Upper lobe of left lung (tissue), 6 donors: ENCODE results near the gene HIGD1A. TPM values are rescaled to one million over a fixed set of nuclear protein-coding genes. Genes with fewer than 3 reads are reported as not detected.

ENCODE experiments used
- ATAC-seq, 2 donors: fragments of 200-7000 bp; cut with Tn5 transposase; one replicate each; pipeline ENCODE4 v1.9.1; 2022; ENCODE audit warnings: mild to moderate bottlenecking in 2 of 2, moderate library complexity in 2 of 2; ENCODE audit not compliant: low FRiP score in 2 of 2
- DNase-seq, 2 donors: peaks; one replicate each; pipeline ENCODE4 v3.0.0-alpha.2; 2019 to 2020
- H3K27ac ChIP-seq, 4 donors: fragments of 200-600 bp; sonication (generic); one replicate each; pipeline ENCODE4 v1.5.1; 2016 to 2019
- H3K27me3 ChIP-seq, 4 donors: fragments of 200-600 bp; sonication (generic); one replicate each; pipeline ENCODE4 v1.5.1; 2017 to 2019
- H3K36me3 ChIP-seq, 4 donors: fragments of 200-600 bp; sonication (generic); one replicate each; pipeline ENCODE4 v1.5.1; 2016 to 2019
- H3K4me1 ChIP-seq, 4 donors: fragments of 200-600 bp; sonication (generic); one replicate each; pipeline ENCODE4 v1.5.1; 2018 to 2019
- H3K4me3 ChIP-seq, 4 donors: fragments of 200-600 bp; sonication (generic); one replicate each; pipeline ENCODE4 v1.5.1; 2017 to 2019; ENCODE audit warnings: mild to moderate bottlenecking in 2 of 4, moderate library complexity in 1 of 4
- H3K9me3 ChIP-seq, 4 donors: fragments of 200-600 bp; sonication (generic); one replicate each; pipeline ENCODE4 v1.5.1; 2018 to 2019
- CTCF ChIP-seq, 6 experiments: fragments of 450-650 bp in 4 of 6; fragments of 200-600 bp in 2 of 6; sonication (generic) in 2 of 6; IDR thresholded peaks; one replicate each; pipeline ENCODE4 v1.5.1; 2016 to 2019; ENCODE audit warnings: antibody characterized with exemption in 6 of 6
- EP300 ChIP-seq, 4 donors: sonication (generic); formaldehyde crosslinking; IDR thresholded peaks; one replicate each; pipeline ENCODE4 v1.5.1; 2017; ENCODE audit warnings: antibody characterized with exemption in 4 of 4, control low read depth in 2 of 4
- POLR2A ChIP-seq, 4 donors: fragments of 450-650 bp; IDR thresholded peaks; one replicate each; pipeline ENCODE4 v1.5.1; 2016 to 2017; ENCODE audit warnings: antibody characterized with exemption in 4 of 4, mild to moderate bottlenecking in 2 of 4
- POLR2AphosphoS5 ChIP-seq, 2 donors: sonication (generic); formaldehyde crosslinking; IDR thresholded peaks; one replicate each; pipeline ENCODE4 v1.5.1; 2017; ENCODE audit warnings: antibody characterized with exemption in 2 of 2
- WGBS, 2 donors: methylation state at CpG; one replicate each; pipeline ENCODE4 v1.1.5; 2017 to 2018; 5-methylcytosine and 5-hydroxymethylcytosine counted together
- total RNA-seq, 6 donors: library from RNA; depleted of rRNA in 4 of 6; stranded (reverse); fragments of >200 nt in 4 of 6; gene quantifications; one replicate each; pipeline versions ENCODE4 v1.1.0 to v1.2.1, GENCODE V29; 2016 to 2021
- donor health status: DM: no; HTN: no; CAD: no; lungs with moderate emphysema.
- donor health status: DM: no; HTN: yes; CAD: no; lungs with severe emphysema.

HIGD1A gene
- total RNA-seq, 6 donors from 2014 or later: 26.2 to 108 (median 73.3) TPM

GRCh38 chr3:42746455-42747450 is 57.5 kb downstream of the HIGD1A start:
- TF ChIP-seq EP300 (IDR thresholded peaks at IDR 0.05): no peak
- TF ChIP-seq CTCF (IDR thresholded peaks at IDR 0.05): no peak
- no peak for TF ChIP-seq POLR2AphosphoS5 (IDR thresholded peaks at IDR 0.05)
- TF ChIP-seq POLR2A (IDR thresholded peaks at IDR 0.05): no peak
- Histone ChIP-seq H3K27ac (peak overlapping the region in 2 of 4 donors; percentile 37 to 72), H3K36me3 (no peaks in the 10 kb centered on the region), H3K4me1 (peaks cover 15 to 29% (median 17%) of the 10 kb centered on the region in 4 donors), H3K27me3 (no peaks in the 10 kb centered on the region), H3K4me3 (no peak overlapping the region), H3K9me3 (no peaks in the 10 kb centered on the region)
- DNase-seq (no peak), ATAC-seq (peak in 1 of 2 donors; percentile 52)
- 76% methylated on average over 9 to 11 of the region's 11 CpGs for WGBS, 2 donors

GRCh38 chr3:42745776-42746454 is 58.4 kb downstream of the HIGD1A start:
- ATAC-seq (no peak), DNase-seq (no peak)
- peak overlapping the region in 3 of 4 donors; percentile 2 to 72 (median 37) for H3K27ac ChIP-seq

GRCh38 chr3:42745291-42745745 is 59.0 kb downstream of the HIGD1A start:
- Histone ChIP-seq H3K9me3 (no peaks in the 10 kb centered on the region), H3K27me3 (no peaks in the 10 kb centered on the region), H3K4me1 (peaks cover 15 to 29% (median 17%) of the 10 kb centered on the region in 4 donors), H3K4me3 (no peak overlapping the region), H3K27ac (peak overlapping the region in 2 of 4 donors; percentile 2 to 37), H3K36me3 (no peaks in the 10 kb centered on the region)
- TF ChIP-seq POLR2AphosphoS5 (IDR thresholded peaks at IDR 0.05): no peak
- 77 to 79% methylated on average over 3 of the region's 3 CpGs for WGBS, 2 donors
- ATAC-seq (no peak), DNase-seq (no peak)

More at GRCh38 chr3:42745776-42746454, 58.4 kb downstream of the HIGD1A start:
- H3K4me1 ChIP-seq: peaks cover 15 to 29% (median 17%) of the 10 kb centered on the region in 4 donors
- H3K36me3 ChIP-seq: no peaks in the 10 kb centered on the region
- H3K9me3 ChIP-seq: no peaks in the 10 kb centered on the region
- H3K4me3 ChIP-seq: no peak overlapping the region
- 79 to 80% methylated on average over 8 of the region's 8 CpGs for WGBS, 2 donors
- no peaks in the 10 kb centered on the region for H3K27me3 ChIP-seq
- TF ChIP-seq POLR2AphosphoS5 (IDR thresholded peaks at IDR 0.05): no peak
- no peak for TF ChIP-seq EP300 (IDR thresholded peaks at IDR 0.05)
- TF ChIP-seq POLR2A (IDR thresholded peaks at IDR 0.05): no peak
- no peak for TF ChIP-seq CTCF (IDR thresholded peaks at IDR 0.05)

- H3K27ac ChIP-seq: no peak overlapping the region
- H3K9me3 ChIP-seq: no peaks in the 10 kb centered on the region
- H3K36me3 ChIP-seq: no peaks in the 10 kb centered on the region
- H3K27me3 ChIP-seq: no peaks in the 10 kb centered on the region
- no peak overlapping the region for H3K4me3 ChIP-seq
- peaks cover 15 to 29% (median 17%) of the 10 kb centered on the region in 4 donors for H3K4me1 ChIP-seq
- WGBS, 2 donors: 95 to 97% methylated on average over 7 of the region's 7 CpGs
- ATAC-seq (no peak), DNase-seq (no peak)
- TF ChIP-seq EP300 (IDR thresholded peaks at IDR 0.05) (no peak), POLR2A (IDR thresholded peaks at IDR 0.05) (no peak), CTCF (IDR thresholded peaks at IDR 0.05) (no peak), POLR2AphosphoS5 (IDR thresholded peaks at IDR 0.05) (no peak)
These were observed 60.9 kb downstream of the HIGD1A start for GRCh38 chr3:42743204-42743995.
